ENCODE results near the gene RNF167. TPM values are rescaled to one million over a fixed set of nuclear protein-coding genes. Genes with fewer than 3 reads are reported as not detected.
A peak's percentile ranks its signal among the peaks of the same experiment; 100 is the strongest.

RNF167 gene
- total and polyA plus RNA-seq, 2 of the 8 experiments (the other 6 are each of a cell fraction or from before 2014, with no cell fraction given), result 140 to 281 TPM

GRCh38 chr17:4903051-4903818, 36.8 kb upstream of the RNF167 start, which contains the start of gene CHRNE (continued):
- peak; percentile 71 to 89 (median 81) for TF ChIP-seq CTCF (IDR thresholded peaks at IDR 0.05; ENCODE audit: control extremely low read depth in 1 of 3, insufficient read depth in 1 of 3, low read depth in 1 of 3, low read length in 3 of 3)
- TF ChIP-seq, protein P1, sequence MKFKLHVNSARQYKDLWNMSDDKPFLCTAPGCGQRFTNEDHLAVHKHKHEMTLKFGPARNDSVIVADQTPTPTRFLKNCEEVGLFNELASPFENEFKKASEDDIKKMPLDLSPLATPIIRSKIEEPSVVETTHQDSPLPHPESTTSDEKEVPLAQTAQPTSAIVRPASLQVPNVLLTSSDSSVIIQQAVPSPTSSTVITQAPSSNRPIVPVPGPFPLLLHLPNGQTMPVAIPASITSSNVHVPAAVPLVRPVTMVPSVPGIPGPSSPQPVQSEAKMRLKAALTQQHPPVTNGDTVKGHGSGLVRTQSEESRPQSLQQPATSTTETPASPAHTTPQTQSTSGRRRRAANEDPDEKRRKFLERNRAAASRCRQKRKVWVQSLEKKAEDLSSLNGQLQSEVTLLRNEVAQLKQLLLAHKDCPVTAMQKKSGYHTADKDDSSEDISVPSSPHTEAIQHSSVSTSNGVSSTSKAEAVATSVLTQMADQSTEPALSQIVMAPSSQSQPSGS (IDR thresholded peaks at IDR 0.05; ENCODE audit: low read length), result no peak
- 0 out of 2 replicates have a peak, but pooled peaks have one; percentile 8 for TF ChIP-seq YY1 (IDR thresholded peaks at IDR 0.05; ENCODE audit: low read depth, low read length)
- TF ChIP-seq TBP (IDR thresholded peaks at IDR 0.05; ENCODE audit: low read depth, low read length), result no peak
- TF ChIP-seq BCL11A (IDR thresholded peaks at IDR 0.05; ENCODE audit: low read depth in 2 of 2, low read length in 2 of 2), result no peak
- no peak for TF ChIP-seq CHD1 (IDR thresholded peaks at IDR 0.05; ENCODE audit: low read depth, low read length)
- TF ChIP-seq MAX (IDR thresholded peaks at IDR 0.05), result peak; percentile 54; the same call in 1 of the 2 replicates
- TF ChIP-seq NRF1 (IDR thresholded peaks at IDR 0.05; ENCODE audit: low read depth, low read length), result no peak
- TF ChIP-seq SUZ12 (IDR thresholded peaks at IDR 0.05; ENCODE audit: low read length), result no peak
- no peak for TF ChIP-seq HDAC2 (IDR thresholded peaks at IDR 0.05; ENCODE audit: borderline replicate concordance in 1 of 2, low read depth in 2 of 2, low read length in 2 of 2)
- TF ChIP-seq CBX5 (IDR thresholded peaks at IDR 0.05; ENCODE audit: low read depth, low read length), result no peak
- TF ChIP-seq CHD2 (IDR thresholded peaks at IDR 0.05; ENCODE audit: low read length), result no peak
